ENCODE results near the gene RUVBL2.
"Not testable (repeated sequence)": the region's sequence is repeated elsewhere in the genome, so short reads cannot be mapped to it uniquely, and the experiment has no call there.

RUVBL2 gene

DNA sequence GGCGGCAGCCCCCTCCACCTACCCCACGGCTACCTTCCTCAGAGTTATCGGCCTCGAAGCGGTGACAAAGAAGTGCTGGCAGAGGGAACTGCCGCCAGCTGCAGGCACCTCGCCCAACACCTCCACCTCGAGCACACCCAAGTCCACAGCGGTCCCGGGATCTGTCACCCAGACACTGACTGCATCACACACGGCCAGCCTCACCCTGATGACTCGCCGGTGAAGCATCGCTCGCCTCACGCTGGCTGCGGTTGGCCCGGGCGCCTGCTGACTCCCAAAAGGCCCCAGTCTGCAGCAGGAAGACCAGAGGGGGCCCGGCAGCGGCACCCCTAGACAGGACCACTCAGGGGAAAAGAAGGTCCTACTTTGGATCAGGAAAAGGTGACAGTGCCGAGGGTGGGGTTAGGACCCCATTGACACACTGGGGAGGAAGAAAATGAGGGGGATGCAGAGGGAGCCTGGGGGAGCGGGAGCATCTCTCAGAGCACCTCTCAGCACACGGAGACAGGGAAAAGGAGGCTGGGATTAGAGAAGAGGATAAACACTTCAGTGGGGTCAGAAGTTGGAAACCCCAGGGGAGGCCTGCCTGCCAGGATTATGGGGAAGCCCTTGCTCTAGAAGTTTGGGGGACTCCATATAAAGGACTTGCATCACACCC is 56.8 kb downstream of the RUVBL2 start:
- DNase-seq, result not testable (repeated sequence)

- DNase-seq, result no peak
Measured at GRCh38 chr19:49056101-49056901, 62.6 kb downstream of the RUVBL2 start.

DNA sequence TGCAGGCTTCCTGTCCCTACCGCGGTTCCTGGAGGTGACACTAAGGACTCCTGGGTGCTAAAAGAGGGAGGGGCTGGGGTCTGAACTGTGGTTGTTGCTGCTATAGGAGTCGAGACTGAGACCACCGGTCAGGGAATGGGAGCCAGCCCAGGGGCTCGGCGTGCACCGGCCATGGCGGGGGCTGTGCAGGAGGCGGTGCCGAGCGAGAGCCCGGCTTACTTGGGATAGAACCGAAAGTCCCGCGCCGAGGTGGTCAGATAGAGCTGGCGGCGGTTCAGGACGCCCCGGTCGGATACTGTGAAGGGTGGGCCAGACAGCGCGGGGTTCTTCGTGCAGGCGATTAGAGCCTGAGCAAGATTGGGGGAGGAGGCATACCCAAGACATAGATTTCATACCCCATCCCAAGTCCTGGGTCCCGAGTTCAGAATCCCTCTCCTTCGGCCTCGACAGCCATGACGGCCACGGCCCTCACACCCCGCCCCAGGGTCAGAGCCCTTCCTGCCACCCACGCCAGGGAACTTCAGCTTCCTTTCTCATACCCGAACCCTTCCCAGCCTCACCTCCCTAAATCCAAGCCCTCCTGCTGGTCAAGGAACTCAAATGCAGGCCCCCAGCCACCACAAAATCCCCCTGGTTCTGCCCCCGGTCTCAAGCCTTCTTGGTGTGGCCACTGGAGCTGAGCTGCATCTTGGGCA is 63.4 kb downstream of the RUVBL2 start:
- not testable (repeated sequence) for DNase-seq

DNA sequence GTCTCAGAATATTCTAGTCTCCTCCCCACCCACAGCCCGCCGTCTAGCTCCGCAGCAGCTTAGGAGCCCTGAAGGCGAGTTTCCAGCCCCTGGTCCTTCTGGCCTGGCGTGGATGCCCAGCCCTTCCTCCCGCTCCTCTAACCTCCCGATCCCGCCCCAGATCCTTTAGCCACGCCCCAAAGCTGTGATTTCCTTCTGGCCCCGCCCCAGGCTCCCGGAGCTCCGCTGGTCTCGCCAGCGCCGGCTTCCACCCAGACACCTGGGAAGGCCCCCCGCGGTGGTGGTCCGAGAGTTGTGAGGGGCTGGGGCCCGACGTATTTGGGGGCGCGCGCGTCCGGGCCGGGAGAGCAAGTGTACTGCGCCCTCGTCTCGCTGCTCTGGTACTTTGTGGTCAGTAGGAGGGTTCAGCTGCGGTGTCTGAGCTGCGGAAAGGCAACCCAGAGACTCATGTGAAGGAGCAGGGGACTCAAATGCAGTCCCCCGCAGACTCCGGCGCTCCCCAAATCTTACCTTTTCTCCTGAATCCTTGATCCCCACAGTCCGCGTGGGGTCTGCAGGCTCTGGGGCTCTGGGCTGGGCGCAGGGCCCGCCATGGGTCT is 64.0 kb downstream of the RUVBL2 start, which contains the start of gene CGB7:
Gene CGB7 (minus strand): TSS at position 114 of the 599 bp plus-strand sequence. CDS start 2,374 bp downstream, outside the sequence.
- DNase-seq, result no peak

GRCh38 chr19:49058562-49058961 is 64.9 kb downstream of the RUVBL2 start:
- no peak for DNase-seq

GRCh38 chr19:49059053-49059452 is 65.4 kb downstream of the RUVBL2 start:
- no peak for DNase-seq

- no peak for DNase-seq
Measured at GRCh38 chr19:49061000-49061399, 67.3 kb downstream of the RUVBL2 start.

DNA sequence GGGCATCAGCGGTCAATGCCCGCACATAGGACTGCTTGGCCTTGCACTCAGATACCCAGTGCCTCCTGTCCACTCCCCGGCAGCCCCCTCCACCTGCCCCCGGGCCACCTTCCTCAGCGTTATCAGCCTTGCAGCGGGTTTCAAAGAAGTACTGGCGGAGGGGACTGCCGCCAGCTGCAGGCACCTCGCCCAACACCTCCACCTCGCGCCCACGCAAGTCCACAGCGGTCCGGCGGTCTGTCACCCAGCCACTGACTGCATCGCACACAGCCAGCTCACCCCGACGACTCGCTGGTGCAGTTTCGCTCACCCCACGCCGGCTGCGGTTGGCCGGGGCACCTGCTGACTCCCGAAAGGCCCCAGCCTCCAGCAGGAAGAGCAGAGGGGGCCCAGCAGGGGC is 67.8 kb downstream of the RUVBL2 start:
- no peak for DNase-seq

DNA sequence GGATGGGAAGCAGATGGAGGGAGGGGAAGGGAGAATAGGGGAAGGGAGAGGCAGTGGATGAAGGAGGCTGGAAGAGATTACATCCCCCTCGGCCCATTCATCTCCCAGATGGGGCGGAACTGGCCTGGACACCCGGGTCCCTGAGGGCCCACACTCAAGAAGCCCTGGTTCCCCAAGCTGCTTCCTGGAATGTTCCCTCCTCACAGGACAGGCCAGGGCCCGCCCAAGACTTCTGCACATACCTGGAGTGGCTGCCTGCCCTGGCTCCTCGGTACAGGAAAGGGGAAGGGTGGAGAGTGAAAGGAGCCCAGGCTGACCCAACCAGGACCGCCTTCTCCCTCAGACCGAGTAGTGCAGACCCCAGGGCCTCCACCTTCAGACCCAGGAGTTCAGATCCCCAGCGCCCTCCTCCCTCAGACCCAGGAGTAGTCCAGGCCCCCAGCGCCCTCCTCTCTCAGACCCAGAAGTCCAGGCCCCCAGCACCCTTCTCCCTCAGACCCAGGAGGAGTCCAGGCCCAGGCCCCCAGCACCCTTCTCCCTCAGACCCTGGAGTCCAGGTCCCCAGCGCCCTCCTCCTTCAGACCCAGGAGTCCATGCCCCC is 70.4 kb downstream of the RUVBL2 start:
- DNase-seq, result no peak

GRCh38 chr19:49064768-49065611 is 71.3 kb downstream of the RUVBL2 start, which contains the start of gene NTF4:
Gene NTF4, minus strand, starts transcription at chr19:49064818. Its CDS starts 2,821 bp downstream, at chr19:49061997.
- DNase-seq, result no peak
